ENCODE data around the gene IGSF8. TPM values are rescaled to one million over a fixed set of nuclear protein-coding genes. Genes with fewer than 3 reads are reported as not detected.
A peak's percentile ranks its signal among the peaks of the same experiment; 100 is the strongest.

IGSF8 gene
- total and polyA plus RNA-seq, 3 experiments from 2014 or later: 39.5 to 59.2 (median 42.7) TPM

GRCh38 chr1:160108888-160109662 lies 10.7 kb upstream of the IGSF8 start:
- peak in 1 of 5 donors; percentile 22 for DNase-seq
- Histone ChIP-seq H3K27me3 (ENCODE audit: insufficient read depth, low read length, poor library complexity, severe bottlenecking) (no peaks in the 10 kb centered on the region), H3K4me1 (ENCODE audit: insufficient read depth, low read length) (no peaks in the 10 kb centered on the region), H3K9me3 (ENCODE audit: low read length) (no peaks in the 10 kb centered on the region), H3K4me3 (ENCODE audit: low read length) (no peak overlapping the region), H3K36me3 (ENCODE audit: insufficient read depth, low read length) (no peaks in the 10 kb centered on the region), H3K27ac (ENCODE audit: low read depth, low read length) (no peak overlapping the region)
- ChIA-PET POLR2A (no interaction called here), CTCF (interaction anchor here (0.8 to 2.4 kb wide), 4 partner anchors 8 to 183 kb away, joined by 3 to 8 read pairs (median 6); no protein-coding TSS in a partner anchor)
- no peak overlapping the region for H3K27ac Mint-ChIP-seq
- H3K9me3 Mint-ChIP-seq: no peaks in the 10 kb centered on the region
- H3K4me3 Mint-ChIP-seq: no peak overlapping the region
- no peaks in the 10 kb centered on the region for H3K36me3 Mint-ChIP-seq
- H3K4me1 Mint-ChIP-seq: no peaks in the 10 kb centered on the region
- peaks cover 15 to 21% of the 10 kb centered on the region in 2 donors for H3K27me3 Mint-ChIP-seq

GRCh38 chr1:160107512-160107911 lies 9.1 kb upstream of the IGSF8 start:
- no peak overlapping the region for H3K27ac ChIP-seq (ENCODE audit: low read depth, low read length)
- H3K36me3 Mint-ChIP-seq: no peaks in the 10 kb centered on the region
- DNase-seq: no peak
- no peaks in the 10 kb centered on the region for H3K27me3 ChIP-seq (ENCODE audit: insufficient read depth, low read length, poor library complexity, severe bottlenecking)
- no peak overlapping the region for H3K4me3 ChIP-seq (ENCODE audit: low read length)
- no peaks in the 10 kb centered on the region for H3K36me3 ChIP-seq (ENCODE audit: insufficient read depth, low read length)
- ChIA-PET CTCF (interaction anchor here (1.6 to 2.4 kb wide), 2 partner anchors 21 to 184 kb away, joined by 8 read pairs; no protein-coding TSS in a partner anchor), POLR2A (no interaction called here)
- no peak overlapping the region for H3K4me3 Mint-ChIP-seq
- no peak overlapping the region for H3K27ac Mint-ChIP-seq
- H3K9me3 ChIP-seq (ENCODE audit: low read length): no peaks in the 10 kb centered on the region
- H3K4me1 Mint-ChIP-seq: peaks cover 0 to 9% (median 6%) of the 10 kb centered on the region in 3 donors
- H3K9me3 Mint-ChIP-seq: no peaks in the 10 kb centered on the region
- H3K27me3 Mint-ChIP-seq: peaks cover 14 to 15% of the 10 kb centered on the region in 2 donors
- H3K4me1 ChIP-seq (ENCODE audit: insufficient read depth, low read length): no peaks in the 10 kb centered on the region

- no peaks in the 10 kb centered on the region for H3K9me3 ChIP-seq (ENCODE audit: low read length)
- ChIA-PET POLR2A (interaction anchor here (0.7 kb wide), 1 partner anchor 49 kb away, joined by 3 read pairs; no protein-coding TSS in a partner anchor), CTCF (interaction anchor here (0.9 to 7.4 kb wide), 4 partner anchors 9 to 186 kb away, joined by 3 to 72 read pairs (median 40); no protein-coding TSS in a partner anchor)
- H3K27ac ChIP-seq (ENCODE audit: low read depth, low read length): no peak overlapping the region
- no peak overlapping the region for H3K27ac Mint-ChIP-seq
- H3K27me3 Mint-ChIP-seq: peaks cover 5 to 16% of the 10 kb centered on the region in 2 donors
- H3K9me3 Mint-ChIP-seq: no peaks in the 10 kb centered on the region
- H3K36me3 ChIP-seq (ENCODE audit: insufficient read depth, low read length): no peaks in the 10 kb centered on the region
- no peak for DNase-seq
- H3K4me1 ChIP-seq (ENCODE audit: insufficient read depth, low read length): peaks cover 16% of the 10 kb centered on the region
- no peak overlapping the region for H3K4me3 ChIP-seq (ENCODE audit: low read length)
- no peak overlapping the region for H3K4me3 Mint-ChIP-seq
- H3K27me3 ChIP-seq (ENCODE audit: insufficient read depth, low read length, poor library complexity, severe bottlenecking): no peaks in the 10 kb centered on the region
- H3K36me3 Mint-ChIP-seq: no peaks in the 10 kb centered on the region
- peaks cover 13 to 31% (median 14%) of the 10 kb centered on the region in 3 donors for H3K4me1 Mint-ChIP-seq
These were observed 6.7 kb upstream of the IGSF8 start for GRCh38 chr1:160105155-160105554.

GRCh38 chr1:160104486-160104885 lies 6.1 kb upstream of the IGSF8 start:
- Histone ChIP-seq H3K27ac (ENCODE audit: low read depth, low read length) (no peak overlapping the region), H3K4me1 (ENCODE audit: insufficient read depth, low read length) (peaks cover 22% of the 10 kb centered on the region), H3K36me3 (ENCODE audit: insufficient read depth, low read length) (no peaks in the 10 kb centered on the region), H3K4me3 (ENCODE audit: low read length) (no peak overlapping the region), H3K27me3 (ENCODE audit: insufficient read depth, low read length, poor library complexity, severe bottlenecking) (no peaks in the 10 kb centered on the region), H3K9me3 (ENCODE audit: low read length) (no peaks in the 10 kb centered on the region)
- no peak overlapping the region for H3K4me3 Mint-ChIP-seq
- no peaks in the 10 kb centered on the region for H3K9me3 Mint-ChIP-seq
- no peak for DNase-seq
- no peaks in the 10 kb centered on the region for H3K36me3 Mint-ChIP-seq
- H3K27ac Mint-ChIP-seq: peak overlapping the region in 1 of 8 donors; percentile 20
- H3K27me3 Mint-ChIP-seq: peaks cover 5 to 12% of the 10 kb centered on the region in 2 donors
- POLR2A ChIA-PET: no interaction called here
- CTCF ChIA-PET: interaction anchor here (1.0 to 7.4 kb wide), 4 partner anchors 19 to 187 kb away, joined by 3 to 72 read pairs (median 40); no protein-coding TSS in a partner anchor
- peaks cover 18 to 36% (median 18%) of the 10 kb centered on the region in 3 donors for H3K4me1 Mint-ChIP-seq

GRCh38 chr1:160103658-160104408 lies 5.4 kb upstream of the IGSF8 start:
- Histone ChIP-seq H3K4me1 (ENCODE audit: insufficient read depth, low read length) (peaks cover 28% of the 10 kb centered on the region), H3K27me3 (ENCODE audit: insufficient read depth, low read length, poor library complexity, severe bottlenecking) (no peaks in the 10 kb centered on the region), H3K4me3 (ENCODE audit: low read length) (no peak overlapping the region), H3K9me3 (ENCODE audit: low read length) (no peaks in the 10 kb centered on the region), H3K36me3 (ENCODE audit: insufficient read depth, low read length) (no peaks in the 10 kb centered on the region), H3K27ac (ENCODE audit: low read depth, low read length) (no peak overlapping the region)
- Mint-ChIP-seq H3K9me3 (no peaks in the 10 kb centered on the region), H3K36me3 (no peaks in the 10 kb centered on the region), H3K27ac (peak overlapping the region in 3 of 8 donors; percentile 3 to 36 (median 7)), H3K27me3 (peaks cover 1 to 8% of the 10 kb centered on the region in 2 donors), H3K4me1 (peaks cover 21 to 42% (median 24%) of the 10 kb centered on the region in 3 donors), H3K4me3 (peak overlapping the region in 1 of 7 donors; percentile 5)
- POLR2A ChIA-PET: no interaction called here
- CTCF ChIA-PET: interaction anchor here (1.0 to 7.4 kb wide), 5 partner anchors 18 to 188 kb away, joined by 3 to 72 read pairs (median 10); no protein-coding TSS in a partner anchor
- DNase-seq: peak in 1 of 5 donors; percentile 24

GRCh38 chr1:160101717-160102522 lies 3.5 kb upstream of the IGSF8 start:
- Mint-ChIP-seq H3K4me1 (peaks cover 32 to 53% (median 34%) of the 10 kb centered on the region in 3 donors), H3K27ac (peak overlapping the region; percentile 79 to 97 (median 96)), H3K27me3 (peaks cover 0 to 3% of the 10 kb centered on the region in 2 donors), H3K4me3 (no peak overlapping the region), H3K9me3 (no peaks in the 10 kb centered on the region), H3K36me3 (peaks cover 0 to 4% (median 0%) of the 10 kb centered on the region in 3 donors)
- CTCF ChIA-PET: interaction anchor here (0.7 to 7.4 kb wide), 13 partner anchors 7 to 279 kb away, joined by 3 to 72 read pairs (median 4); partner anchors contain the start of genes DCAF8 and PEA15
- no peak for DNase-seq
- H3K27me3 ChIP-seq (ENCODE audit: insufficient read depth, low read length, poor library complexity, severe bottlenecking): no peaks in the 10 kb centered on the region
- no peaks in the 10 kb centered on the region for H3K9me3 ChIP-seq (ENCODE audit: low read length)
- no peak overlapping the region for H3K4me3 ChIP-seq (ENCODE audit: low read length)
- H3K4me1 ChIP-seq (ENCODE audit: insufficient read depth, low read length): peaks cover 39% of the 10 kb centered on the region
- POLR2A ChIA-PET: interaction anchor here (0.9 to 1.2 kb wide), 3 partner anchors 106 to 183 kb away, joined by 3 to 4 read pairs (median 3); partner anchors contain the start of gene PEX19
- no peaks in the 10 kb centered on the region for H3K36me3 ChIP-seq (ENCODE audit: insufficient read depth, low read length)
- H3K27ac ChIP-seq (ENCODE audit: low read depth, low read length): no peak overlapping the region

GRCh38 chr1:160101037-160101716 lies 2.8 kb upstream of the IGSF8 start:
- H3K4me3 ChIP-seq (ENCODE audit: low read length): no peak overlapping the region
- peaks cover 0 to 2% of the 10 kb centered on the region in 2 donors for H3K27me3 Mint-ChIP-seq
- peaks cover 39 to 61% (median 41%) of the 10 kb centered on the region in 3 donors for H3K4me1 Mint-ChIP-seq
- peak; percentile 52 to 85 (median 71) for DNase-seq
- H3K27ac Mint-ChIP-seq: peak overlapping the region; percentile 79 to 97 (median 96)
- H3K36me3 Mint-ChIP-seq: peaks cover 0 to 4% (median 0%) of the 10 kb centered on the region in 3 donors
- H3K9me3 ChIP-seq (ENCODE audit: low read length): no peaks in the 10 kb centered on the region
- H3K27ac ChIP-seq (ENCODE audit: low read depth, low read length): no peak overlapping the region
- H3K4me3 Mint-ChIP-seq: peak overlapping the region; percentile 27 to 78 (median 58)
- no peaks in the 10 kb centered on the region for H3K36me3 ChIP-seq (ENCODE audit: insufficient read depth, low read length)
- POLR2A ChIA-PET: interaction anchor here (1.0 to 1.2 kb wide), 3 partner anchors 107 to 190 kb away, joined by 3 to 5 read pairs (median 4); partner anchors contain the start of gene PEX19
- CTCF ChIA-PET: interaction anchor here (0.7 to 7.4 kb wide), 15 partner anchors 8 to 279 kb away, joined by 3 to 72 read pairs (median 3); partner anchors contain the start of genes DCAF8 and PEA15
- H3K9me3 Mint-ChIP-seq: no peaks in the 10 kb centered on the region
- H3K27me3 ChIP-seq (ENCODE audit: insufficient read depth, low read length, poor library complexity, severe bottlenecking): no peaks in the 10 kb centered on the region
- H3K4me1 ChIP-seq (ENCODE audit: insufficient read depth, low read length): peaks cover 46% of the 10 kb centered on the region

Data from CD8-positive, alpha-beta memory T cell (primary cell).